ENCODE data around the gene TRIP12.

- no peak for TF ChIP-seq POLR2A (IDR thresholded peaks at IDR 0.05; ENCODE audit: low read length)
- TF ChIP-seq GATA1 (IDR thresholded peaks at IDR 0.05; ENCODE audit: low read depth, low read length): no peak
Measured at GRCh38 chr2:229734410-229734809, 187.4 kb downstream of the TRIP12 start.
